ENCODE results near the gene BTG2. TPM values are rescaled to one million over a fixed set of nuclear protein-coding genes. Genes with fewer than 3 reads are reported as not detected.
"Not testable (repeated sequence)": the region's sequence is repeated elsewhere in the genome, so short reads cannot be mapped to it uniquely, and the experiment has no call there.

BTG2 gene
- polyA plus RNA-seq, 2 donors: 9.4 to 27.3 TPM

- Histone ChIP-seq H3K4me1 (ENCODE audit: control insufficient read depth in 2 of 2, insufficient read depth in 2 of 2, low read length in 1 of 2) (peaks cover 2 to 4% of the 10 kb centered on the region in 2 donors), H3K9me3 (ENCODE audit: control insufficient read depth in 2 of 2, insufficient read depth in 1 of 2, low read depth in 1 of 2, low read length in 1 of 2) (no peaks in the 10 kb centered on the region), H3K4me3 (ENCODE audit: low read depth in 1 of 2, low read length in 2 of 2) (peak overlapping the region in 1 of 2 donors; percentile 64), H3K27ac (ENCODE audit: low read depth in 2 of 2, low read length in 1 of 2) (peak overlapping the region in 1 of 2 donors; percentile 69), H3K27me3 (ENCODE audit: control insufficient read depth in 1 of 2, insufficient read depth in 2 of 2, low read length in 2 of 2) (no peaks in the 10 kb centered on the region), H3K36me3 (ENCODE audit: control insufficient read depth in 2 of 2, insufficient read depth in 2 of 2, low read length in 1 of 2) (peaks cover 7 to 12% of the 10 kb centered on the region in 2 donors)
- WGBS, 2 donors: 44 to 61% methylated on average over 1 of the region's 1 CpG
Observed at GRCh38 chr1:203308923-203309331, 3.6 kb downstream of the BTG2 start.

GRCh38 chr1:203311368-203312301 is 6.3 kb downstream of the BTG2 start:
- WGBS, 2 donors: 80 to 84% methylated on average over 3 of the region's 3 CpGs
- Histone ChIP-seq H3K4me1 (ENCODE audit: control insufficient read depth in 2 of 2, insufficient read depth in 2 of 2, low read length in 1 of 2) (peaks cover 2 to 4% of the 10 kb centered on the region in 2 donors), H3K27me3 (ENCODE audit: control insufficient read depth in 1 of 2, insufficient read depth in 2 of 2, low read length in 2 of 2) (no peaks in the 10 kb centered on the region), H3K4me3 (ENCODE audit: low read depth in 1 of 2, low read length in 2 of 2) (no peak overlapping the region), H3K27ac (ENCODE audit: low read depth in 2 of 2, low read length in 1 of 2) (no peak overlapping the region), H3K9me3 (ENCODE audit: control insufficient read depth in 2 of 2, insufficient read depth in 1 of 2, low read depth in 1 of 2, low read length in 1 of 2) (no peaks in the 10 kb centered on the region), H3K36me3 (ENCODE audit: control insufficient read depth in 2 of 2, insufficient read depth in 2 of 2, low read length in 1 of 2) (peaks cover 7 to 12% of the 10 kb centered on the region in 2 donors)

- H3K27me3 ChIP-seq (ENCODE audit: control insufficient read depth in 1 of 2, insufficient read depth in 2 of 2, low read length in 2 of 2); H3K9me3 ChIP-seq (ENCODE audit: control insufficient read depth in 2 of 2, insufficient read depth in 1 of 2, low read depth in 1 of 2, low read length in 1 of 2); H3K27ac ChIP-seq (ENCODE audit: low read depth in 2 of 2, low read length in 1 of 2); H3K36me3 ChIP-seq (ENCODE audit: control insufficient read depth in 2 of 2, insufficient read depth in 2 of 2, low read length in 1 of 2); H3K4me1 ChIP-seq (ENCODE audit: control insufficient read depth in 2 of 2, insufficient read depth in 2 of 2, low read length in 1 of 2); H3K4me3 ChIP-seq (ENCODE audit: low read depth in 1 of 2, low read length in 2 of 2): not testable (repeated sequence)
- WGBS, 2 donors: 89 to 92% methylated on average over 3 of the region's 4 CpGs
Observed at GRCh38 chr1:203314025-203314759, 8.9 kb downstream of the BTG2 start.

GRCh38 chr1:203316626-203317093 is 11.3 kb downstream of the BTG2 start:
- Histone ChIP-seq H3K9me3 (ENCODE audit: control insufficient read depth in 2 of 2, insufficient read depth in 1 of 2, low read depth in 1 of 2, low read length in 1 of 2) (no peaks in the 10 kb centered on the region), H3K27ac (ENCODE audit: low read depth in 2 of 2, low read length in 1 of 2) (peak overlapping the region in 1 of 2 donors; percentile 9), H3K36me3 (ENCODE audit: control insufficient read depth in 2 of 2, insufficient read depth in 2 of 2, low read length in 1 of 2) (no peaks in the 10 kb centered on the region), H3K4me3 (ENCODE audit: low read depth in 1 of 2, low read length in 2 of 2) (no peak overlapping the region), H3K27me3 (ENCODE audit: control insufficient read depth in 1 of 2, insufficient read depth in 2 of 2, low read length in 2 of 2) (no peaks in the 10 kb centered on the region), H3K4me1 (ENCODE audit: control insufficient read depth in 2 of 2, insufficient read depth in 2 of 2, low read length in 1 of 2) (peaks cover 5% of the 10 kb centered on the region in 2 donors)
- WGBS, 2 donors: 34 to 35% methylated on average over 4 of the region's 4 CpGs

- Histone ChIP-seq H3K27me3 (ENCODE audit: control insufficient read depth in 1 of 2, insufficient read depth in 2 of 2, low read length in 2 of 2) (no peaks in the 10 kb centered on the region), H3K4me3 (ENCODE audit: low read depth in 1 of 2, low read length in 2 of 2) (no peak overlapping the region), H3K36me3 (ENCODE audit: control insufficient read depth in 2 of 2, insufficient read depth in 2 of 2, low read length in 1 of 2) (no peaks in the 10 kb centered on the region), H3K4me1 (ENCODE audit: control insufficient read depth in 2 of 2, insufficient read depth in 2 of 2, low read length in 1 of 2) (peaks cover 5% of the 10 kb centered on the region in 2 donors), H3K27ac (ENCODE audit: low read depth in 2 of 2, low read length in 1 of 2) (no peak overlapping the region), H3K9me3 (ENCODE audit: control insufficient read depth in 2 of 2, insufficient read depth in 1 of 2, low read depth in 1 of 2, low read length in 1 of 2) (no peaks in the 10 kb centered on the region)
- 76 to 90% methylated on average over 7 of the region's 7 CpGs for WGBS, 2 donors
Observed at GRCh38 chr1:203317429-203318228, 12.3 kb downstream of the BTG2 start.

GRCh38 chr1:203318229-203318517 is 12.9 kb downstream of the BTG2 start:
- no peak overlapping the region for H3K4me3 ChIP-seq (ENCODE audit: low read depth in 1 of 2, low read length in 2 of 2)
- no peaks in the 10 kb centered on the region for H3K27me3 ChIP-seq (ENCODE audit: control insufficient read depth in 1 of 2, insufficient read depth in 2 of 2, low read length in 2 of 2)
- H3K27ac ChIP-seq (ENCODE audit: low read depth in 2 of 2, low read length in 1 of 2): no peak overlapping the region
- H3K4me1 ChIP-seq (ENCODE audit: control insufficient read depth in 2 of 2, insufficient read depth in 2 of 2, low read length in 1 of 2): peaks cover 5% of the 10 kb centered on the region in 2 donors
- H3K36me3 ChIP-seq (ENCODE audit: control insufficient read depth in 2 of 2, insufficient read depth in 2 of 2, low read length in 1 of 2): no peaks in the 10 kb centered on the region
- H3K9me3 ChIP-seq (ENCODE audit: control insufficient read depth in 2 of 2, insufficient read depth in 1 of 2, low read depth in 1 of 2, low read length in 1 of 2): no peaks in the 10 kb centered on the region
- WGBS, 2 donors: 93 to 94% methylated on average over 1 of the region's 1 CpG

- Histone ChIP-seq H3K36me3 (ENCODE audit: control insufficient read depth in 2 of 2, insufficient read depth in 2 of 2, low read length in 1 of 2) (no peaks in the 10 kb centered on the region), H3K9me3 (ENCODE audit: control insufficient read depth in 2 of 2, insufficient read depth in 1 of 2, low read depth in 1 of 2, low read length in 1 of 2) (no peaks in the 10 kb centered on the region), H3K4me1 (ENCODE audit: control insufficient read depth in 2 of 2, insufficient read depth in 2 of 2, low read length in 1 of 2) (peaks cover 13% of the 10 kb centered on the region in 2 donors), H3K27ac (ENCODE audit: low read depth in 2 of 2, low read length in 1 of 2) (peak overlapping the region in 1 of 2 donors; percentile 57), H3K4me3 (ENCODE audit: low read depth in 1 of 2, low read length in 2 of 2) (no peak overlapping the region), H3K27me3 (ENCODE audit: control insufficient read depth in 1 of 2, insufficient read depth in 2 of 2, low read length in 2 of 2) (no peaks in the 10 kb centered on the region)
- WGBS, 2 donors: 21 to 34% methylated on average over 6 of the region's 6 CpGs
Observed at GRCh38 chr1:203320591-203321272, 15.4 kb downstream of the BTG2 start.

- peaks cover 13% of the 10 kb centered on the region in 2 donors for H3K4me1 ChIP-seq (ENCODE audit: control insufficient read depth in 2 of 2, insufficient read depth in 2 of 2, low read length in 1 of 2)
- 74 to 82% methylated on average over 6 of the region's 6 CpGs for WGBS, 2 donors
- no peaks in the 10 kb centered on the region for H3K9me3 ChIP-seq (ENCODE audit: control insufficient read depth in 2 of 2, insufficient read depth in 1 of 2, low read depth in 1 of 2, low read length in 1 of 2)
- peak overlapping the region; percentile 16 to 57 for H3K27ac ChIP-seq (ENCODE audit: low read depth in 2 of 2, low read length in 1 of 2)
- no peak overlapping the region for H3K4me3 ChIP-seq (ENCODE audit: low read depth in 1 of 2, low read length in 2 of 2)
- H3K36me3 ChIP-seq (ENCODE audit: control insufficient read depth in 2 of 2, insufficient read depth in 2 of 2, low read length in 1 of 2): no peaks in the 10 kb centered on the region
- no peaks in the 10 kb centered on the region for H3K27me3 ChIP-seq (ENCODE audit: control insufficient read depth in 1 of 2, insufficient read depth in 2 of 2, low read length in 2 of 2)
Observed at GRCh38 chr1:203321273-203322052, 16.1 kb downstream of the BTG2 start.
